H1 (cell line): ENCODE data around the gene NBL1. TPM values are rescaled to one million over a fixed set of nuclear protein-coding genes. Genes with fewer than 3 reads are reported as not detected.

Experiments used
- CTCF ChIA-PET: fragments of 300-600 bp; sonication (Branson Sonifier 250); formaldehyde crosslinking; loops from one replicate; lab custom pipeline; 2021; ENCODE audit not compliant: partially characterized antibody; lab: Charles Lee
- POLR2A ChIA-PET: fragments of 300-600 bp; sonication (Branson Sonifier 250); formaldehyde crosslinking; loops from one replicate; lab custom pipeline; 2021; ENCODE audit warnings: inconsistent platforms; ENCODE audit not compliant: partially characterized antibody; lab: Charles Lee
- DNase-seq, 2 experiments: peaks; one replicate each; pipeline versions ENCODE4 v3.0.0 to v3.0.0-alpha.2; 2010 to 2022; ENCODE audit warnings: low spot score in 2 of 2, low read depth in 1 of 2, mixed read lengths in 1 of 2
- FAIRE-seq: peaks from 2 replicates; lab custom pipeline; 2011; peaks lifted over from hg19 to GRCh38; lab: Jason Lieb, UNC
- H2AFZ ChIP-seq: 2 replicates; pipeline ENCODE4 v1.8.1; 2012; ENCODE audit warnings: low read length, inconsistent platforms
- H2AK5ac ChIP-seq: 2 replicates; pipeline ENCODE4 v1.6.1; 2013; ENCODE audit warnings: low read depth, low read length
- H2BK120ac ChIP-seq: replicated peaks from 2 replicates; pipeline ENCODE3; 2013; ENCODE audit warnings: low read depth, low read length, inconsistent platforms
- H2BK12ac ChIP-seq: 2 replicates; pipeline ENCODE4 v1.6.1; 2013; ENCODE audit warnings: low read depth, low read length
- H2BK15ac ChIP-seq: 2 replicates; pipeline ENCODE4 v1.6.1; 2013; ENCODE audit warnings: low read length
- H2BK20ac ChIP-seq: 2 replicates; pipeline ENCODE4 v1.6.1; 2013; ENCODE audit warnings: low read length
- H2BK5ac ChIP-seq: 2 replicates; pipeline ENCODE4 v1.6.1; 2013; ENCODE audit warnings: low read depth, low read length
- H3K14ac ChIP-seq: 2 replicates; pipeline ENCODE4 v1.6.1; 2013; ENCODE audit warnings: inconsistent platforms; ENCODE audit not compliant: insufficient read length
- H3K18ac ChIP-seq: 2 replicates; pipeline ENCODE4 v1.6.1; 2013; ENCODE audit warnings: low read length; ENCODE audit errors: extremely low read depth
- H3K23ac ChIP-seq: 2 replicates; pipeline ENCODE4 v1.6.1; 2013; ENCODE audit warnings: inconsistent platforms; ENCODE audit not compliant: insufficient read length
- H3K23me2 ChIP-seq: 2 replicates; pipeline ENCODE4 v1.6.1; 2013; ENCODE audit warnings: low read depth, low read length
- H3K27ac ChIP-seq: 2 replicates; pipeline ENCODE4 v1.6.1; 2011; ENCODE audit warnings: low read depth, low read length, inconsistent platforms
- H3K27me3 ChIP-seq, 4 experiments: replicated peaks in 1 of 4; 1 replicate in 1 of 4; 2 replicates in 3 of 4; pipeline versions ENCODE4 v1.6.1 to v1.8.1; 2011 to 2013; ENCODE audit warnings: low read length in 3 of 4, mild to moderate bottlenecking in 3 of 4, inconsistent platforms in 2 of 4, mixed read lengths in 2 of 4, moderate library complexity in 1 of 4; ENCODE audit not compliant: control insufficient read depth in 3 of 4, insufficient read depth in 3 of 4; ENCODE audit errors: extremely low read depth in 1 of 4
- H3K36me3 ChIP-seq, 4 experiments: 2 replicates each; pipeline versions ENCODE4 v1.6.1 to v1.8.1; 2011 to 2013; ENCODE audit warnings: mild to moderate bottlenecking in 4 of 4, low read length in 3 of 4, moderate library complexity in 2 of 4, control low read depth in 1 of 4, inconsistent platforms in 1 of 4; ENCODE audit not compliant: insufficient read depth in 4 of 4, control insufficient read depth in 2 of 4
- H3K4ac ChIP-seq: replicated peaks from 2 replicates; pipeline ENCODE3; 2013; ENCODE audit warnings: low read length, low read depth, mixed read lengths, inconsistent platforms; ENCODE audit not compliant: insufficient read length
- H3K4me1 ChIP-seq, 4 experiments: replicated peaks in 1 of 4; 1 replicate in 1 of 4; 2 replicates in 3 of 4; pipeline versions ENCODE4 v1.6.1 to v1.8.1; 2011 to 2013; ENCODE audit warnings: low read length in 3 of 4, inconsistent platforms in 2 of 4, mixed read lengths in 1 of 4; ENCODE audit not compliant: insufficient read depth in 4 of 4, control insufficient read depth in 3 of 4
- H3K4me2 ChIP-seq, 2 experiments: 2 replicates each; pipeline versions ENCODE4 v1.6.1 to v1.8.1; 2011 to 2013; ENCODE audit warnings: low read depth in 2 of 2, low read length in 2 of 2, control low read depth in 1 of 2, inconsistent platforms in 1 of 2, mild to moderate bottlenecking in 1 of 2; ENCODE audit not compliant: insufficient read depth in 1 of 2
- H3K4me3 ChIP-seq, 4 experiments: fragments of 200-600, 300-600 bp in 1 of 4; sonication (generic), shearing (Covaris generic), sonication (Bioruptor Twin) in 1 of 4; 2 replicates each; pipeline versions ENCODE4 v1.5.1 to v1.8.1; 2011 to 2016; ENCODE audit warnings: low read length in 4 of 4, low read depth in 3 of 4, control low read depth in 2 of 4, inconsistent platforms in 2 of 4, mild to moderate bottlenecking in 2 of 4, mixed read lengths in 1 of 4, moderate library complexity in 1 of 4; ENCODE audit not compliant: insufficient read depth in 2 of 4; ENCODE audit errors: extremely low read depth in 1 of 4
- H3K56ac ChIP-seq: replicated peaks from 2 replicates; pipeline ENCODE3; 2013; ENCODE audit warnings: low read depth, mild to moderate bottlenecking, mixed read lengths, low read length, inconsistent platforms; ENCODE audit not compliant: insufficient read length
- H3K79me1 ChIP-seq: 2 replicates; pipeline ENCODE4 v1.6.1; 2013; ENCODE audit warnings: low read depth, low read length, control low read depth
- H3K79me2 ChIP-seq, 2 experiments: 2 replicates each; pipeline versions ENCODE4 v1.6.1 to v1.8.1; 2012 to 2013; ENCODE audit warnings: low read length in 2 of 2, mild to moderate bottlenecking in 2 of 2, inconsistent platforms in 1 of 2; ENCODE audit not compliant: insufficient read depth in 2 of 2, control insufficient read depth in 1 of 2
- H3K9ac ChIP-seq, 4 experiments: replicated peaks in 1 of 4; 1 replicate in 1 of 4; 2 replicates in 3 of 4; pipeline versions ENCODE4 v1.6.1 to v1.8.1; 2011 to 2013; ENCODE audit warnings: low read depth in 3 of 4, low read length in 3 of 4, control low read depth in 2 of 4, mild to moderate bottlenecking in 2 of 4, moderate library complexity in 2 of 4, inconsistent platforms in 1 of 4; ENCODE audit errors: extremely low read depth in 1 of 4
- H3K9me3 ChIP-seq, 2 experiments: 2 replicates each; pipeline versions ENCODE4 v1.6.1 to v1.8.1; 2012 to 2013; ENCODE audit warnings: mild to moderate bottlenecking in 2 of 2, moderate library complexity in 2 of 2, control low read depth in 1 of 2, inconsistent platforms in 1 of 2, low read depth in 1 of 2, low read length in 1 of 2, mixed read lengths in 1 of 2; ENCODE audit not compliant: insufficient read depth in 2 of 2
- H4K20me1 ChIP-seq, 2 experiments: replicated peaks in 1 of 2; 2 replicates each; pipeline versions ENCODE3 to v1.8.1; 2011 to 2013; ENCODE audit warnings: inconsistent platforms in 2 of 2, low read length in 2 of 2, mild to moderate bottlenecking in 1 of 2; ENCODE audit not compliant: insufficient read depth in 2 of 2, control insufficient read depth in 1 of 2
- H4K5ac ChIP-seq: 2 replicates; pipeline ENCODE4 v1.6.1; 2013; ENCODE audit warnings: low read length, low read depth, mixed read lengths, inconsistent platforms; ENCODE audit not compliant: insufficient read length
- H4K8ac ChIP-seq: 2 replicates; pipeline ENCODE4 v1.8.0; 2013; ENCODE audit warnings: mild to moderate bottlenecking, moderate library complexity, low read length, inconsistent platforms; ENCODE audit not compliant: insufficient read depth; ENCODE audit errors: extremely low read depth
- H4K91ac ChIP-seq: replicated peaks from 2 replicates; pipeline ENCODE3; 2013; ENCODE audit warnings: low read length, mixed read lengths, inconsistent platforms; ENCODE audit not compliant: insufficient read length
- ASH2L ChIP-seq: fragments of 200-600, 300-600 bp; sonication (generic); IDR thresholded peaks from one replicate; pipeline ENCODE4 v1.7.1; 2017; ENCODE audit warnings: low read length
- CBX5 ChIP-seq: fragments of 300-800, 300-1000 bp; sonication (generic); IDR thresholded peaks from 2 replicates; pipeline ENCODE4 v1.7.1; 2016; ENCODE audit warnings: antibody characterized with exemption, low read length, low read depth
- CBX8 ChIP-seq: fragments of 300-800, 300-1000 bp; sonication (generic); IDR thresholded peaks from 2 replicates; pipeline ENCODE4 v1.7.1; 2016; ENCODE audit warnings: low read depth, low read length, borderline replicate concordance
- GTF2F1 ChIP-seq: IDR thresholded peaks from 2 replicates; pipeline ENCODE4 v1.6.1; 2012; ENCODE audit warnings: low read depth, low read length, improper control_type of control experiment, borderline replicate concordance
- JUN ChIP-seq: IDR thresholded peaks from 2 replicates; pipeline ENCODE4 v1.6.1; 2011; ENCODE audit warnings: low read depth, mild to moderate bottlenecking, improper control_type of control experiment, low read length
- KDM5A ChIP-seq: fragments of 200-600 bp; IDR thresholded peaks from 2 replicates; pipeline ENCODE4 v1.7.1; 2012; ENCODE audit warnings: mild to moderate bottlenecking, low read length, inconsistent platforms, mixed read lengths
- NANOG ChIP-seq: IDR thresholded peaks from 2 replicates; pipeline ENCODE4 v1.6.1; 2011; ENCODE audit warnings: low read length, low read depth, mild to moderate bottlenecking, inconsistent platforms; ENCODE audit not compliant: insufficient read depth, poor library complexity, severe bottlenecking
- SAP30 ChIP-seq: fragments of 300-600 bp; sonication (generic); IDR thresholded peaks from 2 replicates; pipeline ENCODE4 v1.7.1; 2012; ENCODE audit warnings: low read length, moderate library complexity, mild to moderate bottlenecking, inconsistent platforms; ENCODE audit not compliant: insufficient read depth, insufficient replicate concordance
- SIN3A ChIP-seq, 2 experiments: IDR thresholded peaks in 1 of 2; conservative IDR thresholded peaks in 1 of 2; 2 replicates each; pipeline ENCODE4 v1.6.1; 2011 to 2012; ENCODE audit warnings: low read length in 2 of 2, improper control_type of control experiment in 1 of 2, low read depth in 1 of 2, mild to moderate bottlenecking in 1 of 2
- SIRT6 ChIP-seq: IDR thresholded peaks from one replicate; pipeline ENCODE4 v1.7.1; 2012; ENCODE audit warnings: low read length, inconsistent platforms
- SP1 ChIP-seq: IDR thresholded peaks from 2 replicates; pipeline ENCODE4 v1.6.1; 2011; ENCODE audit warnings: low read depth, low read length
- SP2 ChIP-seq: IDR thresholded peaks from 2 replicates; pipeline ENCODE4 v1.6.1; 2012; ENCODE audit warnings: mild to moderate bottlenecking, low read length, inconsistent platforms
- SP4 ChIP-seq: IDR thresholded peaks from 2 replicates; pipeline ENCODE4 v1.6.1; 2012; ENCODE audit warnings: low read length, inconsistent platforms
- SRF ChIP-seq: IDR thresholded peaks from 2 replicates; pipeline ENCODE4 v1.6.1; 2011; ENCODE audit warnings: mild to moderate bottlenecking, low read depth, low read length, moderate library complexity
- ZNF274 ChIP-seq: IDR thresholded peaks from 2 replicates; pipeline ENCODE4 v1.7.0; 2012; ENCODE audit warnings: low read length, borderline replicate concordance; ENCODE audit errors: extremely low read depth
- WGBS, 2 experiments: shearing (Covaris generic) in 1 of 2; methylation state at CpG; one replicate each; pipeline versions ENCODE4 v1.1.6 to v1.1.7; 2013 to 2015; ENCODE audit warnings: low lambda C conversion rate in 2 of 2, mixed read lengths in 2 of 2, inconsistent platforms in 1 of 2, low coverage in 1 of 2, missing lambda C conversion rate in 1 of 2; ENCODE audit not compliant: insufficient replicate concordance in 2 of 2, insufficient coverage in 1 of 2, insufficient read length in 1 of 2; ENCODE audit errors: extremely low coverage in 1 of 2, missing lambda C conversion rate in 1 of 2; 5-methylcytosine and 5-hydroxymethylcytosine counted together
- polyA plus RNA-seq, 7 experiments: library from polyadenylated mRNA; depleted of rRNA in 3 of 7; stranded (reverse) in 5 of 7; unstranded in 2 of 7; fragments of >200 nt in 5 of 7; fragments of 200-250 nt in 2 of 7; gene quantifications; 1 replicate in 5 of 7; 2 replicates in 1 of 7; 4 replicates in 1 of 7; pipeline versions ENCODE4 v1.2.1 to v1.2.3, GENCODE V29; 2011 to 2013; ENCODE audit warnings: missing spikeins in 2 of 7, mixed read lengths in 2 of 7
- total RNA-seq: library from RNA; stranded (reverse); fragmentation: NEBNext Ultra II Directional; extraction: Animal tissue kit (Norgen Biotek cat#: 25700); gene quantifications from 2 replicates; pipeline ENCODE4 v1.2.1, GENCODE V29; 2021

Gene NBL1
- total and polyA plus RNA-seq, 2 of the 8 experiments (the other 6 are each of a cell fraction or from before 2014, with no cell fraction given), result 8.7 to 9.7 TPM

GRCh38 chr1:19683351-19683750 lies 39.2 kb downstream of the NBL1 start:
- CTCF ChIA-PET, result interaction anchor here (1.0 to 2.7 kb wide), 4 partner anchors 15 to 45 kb away, joined by 5 to 11 read pairs (median 8); no protein-coding TSS in a partner anchor
- Histone ChIP-seq H4K5ac (no peak overlapping the region), H2BK20ac (no peak overlapping the region), H3K79me2 (no peaks in the 10 kb centered on the region), H3K9ac (no peak overlapping the region), H3K9me3 (no peaks in the 10 kb centered on the region), H3K4me3 (no peak overlapping the region), H2BK15ac (no peak overlapping the region), H3K4me2 (no peak overlapping the region), H3K27ac (no peak overlapping the region), H2BK120ac (no peak overlapping the region), H3K79me1 (no peaks in the 10 kb centered on the region), H4K91ac (no peak overlapping the region), H3K23me2 (no peaks in the 10 kb centered on the region; the same call in 1 of the 2 replicates), H2BK12ac (no peak overlapping the region), H2BK5ac (no peak overlapping the region), H4K8ac (no peak overlapping the region), H3K27me3 (no peaks in the 10 kb centered on the region), H3K14ac (no peak overlapping the region), H2AK5ac (no peak overlapping the region), H3K18ac (no peak overlapping the region), H2AFZ (no peak overlapping the region), H3K56ac (no peak overlapping the region), H3K4me1 (peaks cover 0 to 14% (median 7%) of the 10 kb centered on the region in 4 experiments; a peak in 4 of 7 replicates), H4K20me1 (no peaks in the 10 kb centered on the region), H3K23ac (no peak overlapping the region), H3K4ac (no peak overlapping the region), H3K36me3 (no peaks in the 10 kb centered on the region)
- POLR2A ChIA-PET, result no interaction called here
- DNase-seq (no peak), FAIRE-seq (no peak)
- WGBS, 2 experiments, result 97% methylated on average over 7 of the region's 8 CpGs; no CpG with 5 or more reads in 1 of the 2 experiments
- TF ChIP-seq SP4 (no peak), KDM5A (no peak), JUN (no peak), SP1 (no peak), SAP30 (no peak), CBX5 (no peak), SIRT6 (no peak), GTF2F1 (no peak), SP2 (no peak), NANOG (no peak), SRF (no peak), SIN3A (conservative IDR thresholded peaks at IDR 0.05 in 1 of 2, IDR thresholded peaks at IDR 0.05 in 1 of 2; ENCODE audit: low read depth in 1 of 2, low read length in 2 of 2) (no peak), CBX8 (no peak), ASH2L (no peak), ZNF274 (no peak)
